Measurements from ENCODE around the gene ACSF3.

- TF ChIP-seq CTCF (IDR thresholded peaks at IDR 0.05) (no peak), POLR2A (IDR thresholded peaks at IDR 0.05) (no peak), POLR2AphosphoS5 (IDR thresholded peaks at IDR 0.05) (no peak)
Measured at GRCh38 chr16:89050868-89051311, 42.8 kb upstream of the ACSF3 start.
